ENCODE results near the gene HBE1. TPM values are rescaled to one million over a fixed set of nuclear protein-coding genes. Genes with fewer than 3 reads are reported as not detected.

HBE1 gene
- total and polyA plus RNA-seq, 10 of the 15 experiments (the other 5 are each of a cell fraction or from before 2014, with no cell fraction given), result 0.13 to 2.7 (median 0.62) TPM; not detected in 5

DNA sequence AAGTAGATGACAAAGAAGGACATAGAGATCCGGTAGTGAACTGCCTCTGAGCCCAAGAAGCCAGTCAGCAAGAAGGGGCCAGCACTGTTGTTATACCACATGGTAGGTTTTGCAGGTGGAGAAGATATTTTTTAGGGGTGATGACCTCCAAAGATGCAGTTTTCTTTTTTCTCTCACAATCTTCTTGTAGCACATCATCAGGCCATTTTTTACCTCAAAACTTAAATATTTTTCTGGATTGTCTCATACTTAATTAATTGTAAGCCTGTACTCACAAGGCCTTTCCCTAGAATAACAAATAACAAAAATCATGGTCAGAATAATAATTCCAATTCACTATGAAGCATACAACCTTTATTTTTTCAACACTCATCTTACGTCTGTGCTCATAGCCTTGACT, 32.1 kb upstream of the HBE1 start, which contains the start of gene OR51B4 (continued):
- TF ChIP-seq, protein P1, sequence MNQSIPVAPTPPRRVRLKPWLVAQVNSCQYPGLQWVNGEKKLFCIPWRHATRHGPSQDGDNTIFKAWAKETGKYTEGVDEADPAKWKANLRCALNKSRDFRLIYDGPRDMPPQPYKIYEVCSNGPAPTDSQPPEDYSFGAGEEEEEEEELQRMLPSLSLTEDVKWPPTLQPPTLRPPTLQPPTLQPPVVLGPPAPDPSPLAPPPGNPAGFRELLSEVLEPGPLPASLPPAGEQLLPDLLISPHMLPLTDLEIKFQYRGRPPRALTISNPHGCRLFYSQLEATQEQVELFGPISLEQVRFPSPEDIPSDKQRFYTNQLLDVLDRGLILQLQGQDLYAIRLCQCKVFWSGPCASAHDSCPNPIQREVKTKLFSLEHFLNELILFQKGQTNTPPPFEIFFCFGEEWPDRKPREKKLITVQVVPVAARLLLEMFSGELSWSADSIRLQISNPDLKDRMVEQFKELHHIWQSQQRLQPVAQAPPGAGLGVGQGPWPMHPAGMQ (IDR thresholded peaks at IDR 0.05; ENCODE audit: borderline replicate concordance), result no peak
- TF ChIP-seq, protein P2, sequence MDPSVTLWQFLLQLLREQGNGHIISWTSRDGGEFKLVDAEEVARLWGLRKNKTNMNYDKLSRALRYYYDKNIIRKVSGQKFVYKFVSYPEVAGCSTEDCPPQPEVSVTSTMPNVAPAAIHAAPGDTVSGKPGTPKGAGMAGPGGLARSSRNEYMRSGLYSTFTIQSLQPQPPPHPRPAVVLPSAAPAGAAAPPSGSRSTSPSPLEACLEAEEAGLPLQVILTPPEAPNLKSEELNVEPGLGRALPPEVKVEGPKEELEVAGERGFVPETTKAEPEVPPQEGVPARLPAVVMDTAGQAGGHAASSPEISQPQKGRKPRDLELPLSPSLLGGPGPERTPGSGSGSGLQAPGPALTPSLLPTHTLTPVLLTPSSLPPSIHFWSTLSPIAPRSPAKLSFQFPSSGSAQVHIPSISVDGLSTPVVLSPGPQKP (IDR thresholded peaks at IDR 0.05; ENCODE audit: low read depth, low read length), result no peak
- TF ChIP-seq, protein P3, sequence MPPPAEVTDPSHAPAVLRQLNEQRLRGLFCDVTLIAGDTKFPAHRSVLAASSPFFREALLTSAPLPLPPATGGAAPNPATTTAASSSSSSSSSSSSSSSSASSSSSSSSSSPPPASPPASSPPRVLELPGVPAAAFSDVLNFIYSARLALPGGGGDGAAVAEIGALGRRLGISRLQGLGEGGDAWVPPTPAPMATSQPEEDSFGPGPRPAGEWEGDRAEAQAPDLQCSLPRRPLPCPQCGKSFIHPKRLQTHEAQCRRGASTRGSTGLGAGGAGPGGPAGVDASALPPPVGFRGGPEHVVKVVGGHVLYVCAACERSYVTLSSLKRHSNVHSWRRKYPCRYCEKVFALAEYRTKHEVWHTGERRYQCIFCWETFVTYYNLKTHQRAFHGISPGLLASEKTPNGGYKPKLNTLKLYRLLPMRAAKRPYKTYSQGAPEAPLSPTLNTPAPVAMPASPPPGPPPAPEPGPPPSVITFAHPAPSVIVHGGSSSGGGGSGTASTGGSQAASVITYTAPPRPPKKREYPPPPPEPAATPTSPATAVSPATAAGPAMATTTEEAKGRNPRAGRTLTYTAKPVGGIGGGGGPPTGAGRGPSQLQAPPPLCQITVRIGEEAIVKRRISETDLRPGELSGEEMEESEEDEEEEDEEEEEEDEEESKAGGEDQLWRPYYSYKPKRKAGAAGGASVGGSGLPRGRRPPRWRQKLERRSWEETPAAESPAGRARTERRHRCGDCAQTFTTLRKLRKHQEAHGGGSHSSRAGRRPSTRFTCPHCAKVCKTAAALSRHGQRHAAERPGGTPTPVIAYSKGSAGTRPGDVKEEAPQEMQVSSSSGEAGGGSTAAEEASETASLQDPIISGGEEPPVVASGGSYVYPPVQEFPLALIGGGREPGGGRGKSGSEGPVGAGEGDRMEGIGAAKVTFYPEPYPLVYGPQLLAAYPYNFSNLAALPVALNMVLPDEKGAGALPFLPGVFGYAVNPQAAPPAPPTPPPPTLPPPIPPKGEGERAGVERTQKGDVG (CRISPR knock-in tag; IDR thresholded peaks at IDR 0.05), result no peak
- TF ChIP-seq KAT2A (conservative IDR thresholded peaks at IDR 0.05; ENCODE audit: control insufficient read depth, low read depth, low read length) (no peak), LARP7 (IDR thresholded peaks at IDR 0.05) (no peak), NR2F1 (conservative IDR thresholded peaks at IDR 0.05) (no peak), NR2C1 (IDR thresholded peaks at IDR 0.05) (no peak), SMAD1 (IDR thresholded peaks at IDR 0.05; ENCODE audit: low read depth, partially characterized antibody) (no peak)
- TF ChIP-seq, protein P4, sequence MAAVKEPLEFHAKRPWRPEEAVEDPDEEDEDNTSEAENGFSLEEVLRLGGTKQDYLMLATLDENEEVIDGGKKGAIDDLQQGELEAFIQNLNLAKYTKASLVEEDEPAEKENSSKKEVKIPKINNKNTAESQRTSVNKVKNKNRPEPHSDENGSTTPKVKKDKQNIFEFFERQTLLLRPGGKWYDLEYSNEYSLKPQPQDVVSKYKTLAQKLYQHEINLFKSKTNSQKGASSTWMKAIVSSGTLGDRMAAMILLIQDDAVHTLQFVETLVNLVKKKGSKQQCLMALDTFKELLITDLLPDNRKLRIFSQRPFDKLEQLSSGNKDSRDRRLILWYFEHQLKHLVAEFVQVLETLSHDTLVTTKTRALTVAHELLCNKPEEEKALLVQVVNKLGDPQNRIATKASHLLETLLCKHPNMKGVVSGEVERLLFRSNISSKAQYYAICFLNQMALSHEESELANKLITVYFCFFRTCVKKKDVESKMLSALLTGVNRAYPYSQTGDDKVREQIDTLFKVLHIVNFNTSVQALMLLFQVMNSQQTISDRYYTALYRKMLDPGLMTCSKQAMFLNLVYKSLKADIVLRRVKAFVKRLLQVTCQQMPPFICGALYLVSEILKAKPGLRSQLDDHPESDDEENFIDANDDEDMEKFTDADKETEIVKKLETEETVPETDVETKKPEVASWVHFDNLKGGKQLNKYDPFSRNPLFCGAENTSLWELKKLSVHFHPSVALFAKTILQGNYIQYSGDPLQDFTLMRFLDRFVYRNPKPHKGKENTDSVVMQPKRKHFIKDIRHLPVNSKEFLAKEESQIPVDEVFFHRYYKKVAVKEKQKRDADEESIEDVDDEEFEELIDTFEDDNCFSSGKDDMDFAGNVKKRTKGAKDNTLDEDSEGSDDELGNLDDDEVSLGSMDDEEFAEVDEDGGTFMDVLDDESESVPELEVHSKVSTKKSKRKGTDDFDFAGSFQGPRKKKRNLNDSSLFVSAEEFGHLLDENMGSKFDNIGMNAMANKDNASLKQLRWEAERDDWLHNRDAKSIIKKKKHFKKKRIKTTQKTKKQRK (IDR thresholded peaks at IDR 0.05; ENCODE audit: low read depth, low read length), result no peak
